Measurements from ENCODE around the gene NPC1. TPM values are rescaled to one million over a fixed set of nuclear protein-coding genes. Genes with fewer than 3 reads are reported as not detected.

Gene NPC1
- total RNA-seq, 1 donor from 2014 or later = 143 TPM

DNA sequence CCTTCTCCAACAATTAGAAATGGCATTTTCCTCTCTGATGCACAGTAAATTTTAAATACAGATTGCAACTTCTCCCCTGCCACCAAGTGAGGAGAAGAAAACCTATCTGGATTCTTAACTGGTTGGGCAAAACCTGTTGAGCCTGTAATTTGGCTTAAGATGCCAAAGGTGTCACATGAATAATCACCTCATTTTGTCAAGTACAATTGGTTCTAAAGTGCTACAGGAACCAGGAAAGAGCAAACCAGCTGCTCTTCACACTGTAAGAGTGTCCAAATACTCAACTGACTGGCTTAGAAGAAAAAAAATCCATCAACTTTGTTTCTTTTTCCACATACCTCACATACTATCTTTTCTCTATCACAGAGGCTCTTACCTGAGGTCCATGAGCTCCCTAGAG lies 35.4 kb downstream of the NPC1 start:
- intact Hi-C loops (cut with DNase I) = no loop called here
- peaks cover 100% of the 10 kb centered on the region for H3K36me3 ChIP-seq
- TF ChIP-seq CTCF (IDR thresholded peaks at IDR 0.05) = no peak
- ATAC-seq (peak; percentile 70), DNase-seq (no peak)
- no peak overlapping the region for H3K4me3 ChIP-seq
- no peaks in the 10 kb centered on the region for H3K9me3 ChIP-seq
- no peaks in the 10 kb centered on the region for H3K27me3 ChIP-seq
- peaks cover 10% of the 10 kb centered on the region for H3K4me1 ChIP-seq
- peak overlapping the region; percentile 58 for H3K27ac ChIP-seq

DNA sequence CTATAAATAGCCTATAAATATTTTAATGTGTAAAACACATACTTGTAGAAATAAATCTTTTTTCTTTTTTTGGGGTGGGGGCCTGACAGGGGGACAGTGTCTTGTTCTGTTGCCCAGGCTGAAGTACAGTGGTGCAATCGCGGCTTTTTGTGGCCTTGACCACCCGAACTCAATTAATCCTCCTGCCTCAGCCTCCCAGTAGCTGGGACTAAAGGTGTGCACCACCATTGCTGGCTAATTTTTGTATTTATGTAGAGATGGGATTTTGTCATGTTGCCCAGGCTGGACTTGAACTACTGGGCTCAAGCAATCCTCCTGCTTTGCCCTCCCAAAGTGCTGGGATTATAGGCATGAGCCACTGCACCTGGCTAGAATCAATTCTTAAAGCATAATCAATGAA lies 37.6 kb downstream of the NPC1 start:
- intact Hi-C loops (cut with DNase I) = no loop called here
- Histone ChIP-seq H3K4me1 (peaks cover 10% of the 10 kb centered on the region), H3K4me3 (no peak overlapping the region), H3K27me3 (no peaks in the 10 kb centered on the region), H3K9me3 (no peaks in the 10 kb centered on the region), H3K27ac (no peak overlapping the region), H3K36me3 (peaks cover 100% of the 10 kb centered on the region)
- DNase-seq (no peak), ATAC-seq (no peak)
- no peak for TF ChIP-seq CTCF (IDR thresholded peaks at IDR 0.05)

- H3K4me3 ChIP-seq = no peak overlapping the region
- H3K36me3 ChIP-seq = peaks cover 100% of the 10 kb centered on the region
- H3K4me1 ChIP-seq = peaks cover 9% of the 10 kb centered on the region
- no peak overlapping the region for H3K27ac ChIP-seq
- no peak for ATAC-seq
- no peak for DNase-seq
- H3K9me3 ChIP-seq = no peaks in the 10 kb centered on the region
- intact Hi-C loops (cut with DNase I) = no loop called here
- no peaks in the 10 kb centered on the region for H3K27me3 ChIP-seq
- no peak for TF ChIP-seq CTCF (IDR thresholded peaks at IDR 0.05)
Observed at GRCh38 chr18:23548275-23548674, 38.0 kb downstream of the NPC1 start.

DNA sequence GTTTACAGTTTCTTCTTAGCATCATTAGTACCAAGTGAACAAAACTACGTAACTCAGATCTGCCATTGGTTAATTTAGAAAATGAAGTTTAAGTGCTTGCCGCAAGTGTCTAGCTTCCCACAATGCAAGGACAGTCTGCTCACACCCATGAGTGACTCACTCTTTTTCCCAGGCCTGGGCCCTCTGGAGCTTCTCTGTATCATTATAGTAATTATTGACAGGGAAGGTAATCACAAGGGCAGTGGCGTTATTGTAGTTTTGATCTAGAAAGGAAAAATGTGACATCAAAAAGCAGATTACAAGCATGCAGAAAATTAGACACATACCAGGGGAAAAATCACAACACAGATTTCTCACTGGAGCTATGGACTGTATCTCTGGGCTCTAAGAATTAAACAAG lies 38.5 kb downstream of the NPC1 start:
- H3K27me3 ChIP-seq = no peaks in the 10 kb centered on the region
- no peak for TF ChIP-seq CTCF (IDR thresholded peaks at IDR 0.05)
- DNase-seq (no peak), ATAC-seq (no peak)
- no peak overlapping the region for H3K4me3 ChIP-seq
- H3K9me3 ChIP-seq = no peaks in the 10 kb centered on the region
- H3K4me1 ChIP-seq = peaks cover 7% of the 10 kb centered on the region
- intact Hi-C loops (cut with DNase I) = no loop called here
- no peak overlapping the region for H3K27ac ChIP-seq
- H3K36me3 ChIP-seq = peaks cover 100% of the 10 kb centered on the region

- TF ChIP-seq CTCF (IDR thresholded peaks at IDR 0.05) = no peak
- Histone ChIP-seq H3K36me3 (peaks cover 100% of the 10 kb centered on the region), H3K4me3 (no peak overlapping the region), H3K27ac (no peak overlapping the region), H3K27me3 (no peaks in the 10 kb centered on the region), H3K9me3 (no peaks in the 10 kb centered on the region), H3K4me1 (peaks cover 7% of the 10 kb centered on the region)
- intact Hi-C loops (cut with DNase I) = no loop called here
- DNase-seq (no peak), ATAC-seq (no peak)
Observed at GRCh38 chr18:23547306-23547705, 39.0 kb downstream of the NPC1 start.

DNA sequence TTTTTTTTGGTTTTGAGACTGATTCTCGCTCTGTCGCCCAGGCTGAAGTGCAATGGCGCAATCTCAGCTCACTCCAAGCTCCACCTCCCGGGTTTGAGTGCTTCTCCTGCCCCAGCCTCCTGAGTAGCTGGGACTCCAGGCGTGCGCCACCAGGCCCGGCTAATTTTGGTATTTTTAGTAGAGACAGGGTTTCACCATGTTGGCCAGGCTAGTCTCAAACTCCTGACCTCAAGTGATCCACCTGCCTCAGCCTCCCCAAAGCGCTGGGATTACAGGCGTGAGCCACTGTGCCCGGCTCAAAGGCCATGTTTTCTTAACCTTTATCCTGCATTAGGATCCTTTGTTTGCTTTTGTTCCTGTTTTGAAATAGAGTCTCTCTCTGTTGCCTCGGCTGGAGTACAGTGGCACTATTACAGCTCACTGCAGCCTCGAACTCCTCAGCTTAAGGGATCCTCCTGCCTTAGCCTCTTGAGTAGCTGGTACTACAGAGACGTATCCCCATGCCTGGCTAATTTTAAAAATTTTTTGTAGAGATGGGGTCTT lies 41.0 kb downstream of the NPC1 start:
- no peak for TF ChIP-seq CTCF (IDR thresholded peaks at IDR 0.05)
- intact Hi-C loops (cut with DNase I) = no loop called here
- H3K36me3 ChIP-seq = peaks cover 96% of the 10 kb centered on the region
- DNase-seq = no peak
- no peak overlapping the region for H3K27ac ChIP-seq
- peaks cover 12% of the 10 kb centered on the region for H3K4me1 ChIP-seq
- H3K4me3 ChIP-seq = no peak overlapping the region
- ATAC-seq = no peak
- no peaks in the 10 kb centered on the region for H3K27me3 ChIP-seq
- H3K9me3 ChIP-seq = no peaks in the 10 kb centered on the region

All from upper lobe of right lung (tissue), 1 donor.